ENCODE results near the gene CWC22.

GRCh38 chr2:179990676-179991317 is 16.3 kb downstream of the CWC22 start:
- no peak for TF ChIP-seq POLR2AphosphoS5 (IDR thresholded peaks at IDR 0.05)
- no peak for TF ChIP-seq CTCF (IDR thresholded peaks at IDR 0.05)
- TF ChIP-seq POLR2A (IDR thresholded peaks at IDR 0.05), result no peak
